Prostate gland (tissue), 2 donors: ENCODE results near the gene NPIPB4. TPM values are rescaled to one million over a fixed set of nuclear protein-coding genes. Genes with fewer than 3 reads are reported as not detected.
A peak's percentile ranks its signal among the peaks of the same experiment; 100 is the strongest.
"Not testable (repeated sequence)": the region's sequence is repeated elsewhere in the genome, so short reads cannot be mapped to it uniquely, and the experiment has no call there.

Experiments used
- DNase-seq: peaks from one replicate; pipeline ENCODE4 v3.0.0-alpha.2; 2019; ENCODE audit warnings: low spot score
- H3K27ac ChIP-seq, 2 donors: fragments of 200-600 bp; sonication (generic); 2 replicates each; pipeline ENCODE4 v1.5.1; 2017 to 2019
- H3K27me3 ChIP-seq: fragments of 200-600 bp; sonication (generic); replicated peaks from 2 replicates; pipeline ENCODE4 v1.5.1; 2019; ENCODE audit not compliant: insufficient read depth
- H3K36me3 ChIP-seq, 2 donors: fragments of 200-600 bp; sonication (generic); 1 replicate in 1 of 2; 2 replicates in 1 of 2; pipeline versions ENCODE4 v1.5.1 to v1.8.1; 2017 to 2019
- H3K4me1 ChIP-seq: fragments of 200-600 bp; sonication (generic); replicated peaks from 2 replicates; pipeline ENCODE4 v1.5.1; 2019
- H3K4me3 ChIP-seq, 2 donors: fragments of 200-600 bp; sonication (generic); 2 replicates each; pipeline ENCODE4 v1.5.1; 2017 to 2019
- H3K9me3 ChIP-seq: fragments of 200-600 bp; sonication (generic); 2 replicates; pipeline ENCODE4 v1.5.1; 2017
- whole genome bisulfite sequencing: methylation state at CpG from one replicate; pipeline ENCODE4 v1.1.5; 2018; 5-methylcytosine and 5-hydroxymethylcytosine counted together
- intact Hi-C: fragments of 100-400 bp; cut with DNase I; formaldehyde crosslinking; loops from one replicate; pipeline ENCODE4 v1.14.2; 2022
- total RNA-seq, 2 donors: library from RNA; depleted of rRNA; stranded (reverse); fragments of >200 nt; gene quantifications; one replicate each; pipeline ENCODE4 v1.1.0, GENCODE V29; 2016

The NPIPB4 gene
- total RNA-seq, result 100 to 1,000 TPM in 1 of 2 donors, 10 to 100 TPM in 1; 27.8 to 108 TPM

- DNase-seq, H3K4me3 ChIP-seq, intact Hi-C loops, H3K36me3 ChIP-seq, H3K9me3 ChIP-seq, H3K4me1 ChIP-seq, H3K27ac ChIP-seq, H3K27me3 ChIP-seq: not testable (repeated sequence)
- no CpG with 5 or more reads among the region's 5 CpGs for WGBS
Measured at GRCh38 chr16:21857656-21858055, at the start of gene NPIPB4. NPIPB4 (minus strand) TSS chr16:21857756; CDS start chr16:21857378, 378 bp downstream.

DNA sequence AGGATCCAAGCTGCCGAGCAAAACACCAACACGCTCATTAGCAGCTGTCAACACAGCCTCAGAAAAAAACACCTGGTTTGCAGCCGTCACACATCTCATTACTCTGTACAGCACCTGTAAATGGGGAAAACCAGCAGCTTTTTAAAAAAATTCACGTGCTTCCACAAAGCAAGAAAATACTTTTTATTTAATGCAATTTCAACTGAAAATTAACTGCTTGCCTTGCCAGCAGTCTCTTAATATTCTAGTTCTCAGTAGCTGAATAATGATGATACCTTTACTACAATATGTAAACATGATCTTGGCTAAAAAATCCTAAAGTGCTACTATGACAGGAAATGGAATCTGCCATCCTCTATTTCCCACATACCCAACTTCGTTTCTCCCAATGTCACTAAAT is 41.4 kb upstream of the NPIPB4 start:
- WGBS, result 81% methylated on average over 5 of the region's 5 CpGs
- H3K4me1 ChIP-seq, DNase-seq, H3K9me3 ChIP-seq, H3K27ac ChIP-seq, H3K36me3 ChIP-seq, intact Hi-C loops, H3K4me3 ChIP-seq, H3K27me3 ChIP-seq: not testable (repeated sequence)

DNA sequence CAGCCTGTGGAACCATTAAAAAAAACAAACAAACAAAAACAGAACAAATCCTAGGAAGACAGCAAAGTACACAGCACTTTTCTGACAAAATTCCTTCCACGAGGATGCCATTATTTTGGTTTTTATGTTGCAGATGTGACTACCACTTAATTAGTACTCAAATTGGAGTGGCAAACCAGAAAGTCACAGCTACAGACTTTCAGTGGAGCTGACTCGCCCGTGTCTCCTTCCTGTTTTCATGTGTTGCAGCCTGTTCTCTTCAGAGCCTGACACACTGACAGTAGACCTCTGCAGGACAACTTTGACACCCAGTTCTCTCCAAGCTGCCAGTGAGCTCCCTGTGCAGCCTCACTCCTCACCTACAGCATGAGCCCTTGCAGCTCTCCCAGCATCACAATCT is 24.4 kb upstream of the NPIPB4 start:
- H3K36me3 ChIP-seq, H3K4me3 ChIP-seq, H3K4me1 ChIP-seq, H3K27ac ChIP-seq, H3K9me3 ChIP-seq, intact Hi-C loops, H3K27me3 ChIP-seq, DNase-seq: not testable (repeated sequence)
- 59% methylated on average over 3 of the region's 3 CpGs for WGBS

DNA sequence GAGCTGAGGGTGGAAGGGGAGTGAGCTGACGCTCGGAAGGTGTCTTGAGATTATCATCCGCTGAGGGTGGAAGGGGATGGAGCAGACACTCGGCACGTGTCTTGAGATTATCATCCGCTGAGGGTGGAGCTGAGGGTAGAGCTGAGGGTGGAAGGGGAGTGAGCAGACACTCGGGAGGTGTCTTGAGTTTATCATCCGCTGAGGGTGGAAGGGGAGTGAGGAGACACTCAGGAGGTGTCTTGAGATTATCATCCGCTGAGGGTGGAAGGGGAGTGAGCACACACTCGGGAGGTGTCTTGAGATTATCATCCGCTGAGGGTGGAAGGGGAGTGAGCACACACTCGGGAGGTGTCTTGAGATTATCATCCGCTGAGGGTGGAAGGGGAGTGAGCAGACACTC is 20.4 kb downstream of the NPIPB4 start:
- H3K4me1 ChIP-seq, H3K36me3 ChIP-seq, H3K4me3 ChIP-seq, H3K27ac ChIP-seq, H3K27me3 ChIP-seq, H3K9me3 ChIP-seq, DNase-seq, intact Hi-C loops: not testable (repeated sequence)
- 54% methylated on average over 8 of the region's 13 CpGs for WGBS

DNA sequence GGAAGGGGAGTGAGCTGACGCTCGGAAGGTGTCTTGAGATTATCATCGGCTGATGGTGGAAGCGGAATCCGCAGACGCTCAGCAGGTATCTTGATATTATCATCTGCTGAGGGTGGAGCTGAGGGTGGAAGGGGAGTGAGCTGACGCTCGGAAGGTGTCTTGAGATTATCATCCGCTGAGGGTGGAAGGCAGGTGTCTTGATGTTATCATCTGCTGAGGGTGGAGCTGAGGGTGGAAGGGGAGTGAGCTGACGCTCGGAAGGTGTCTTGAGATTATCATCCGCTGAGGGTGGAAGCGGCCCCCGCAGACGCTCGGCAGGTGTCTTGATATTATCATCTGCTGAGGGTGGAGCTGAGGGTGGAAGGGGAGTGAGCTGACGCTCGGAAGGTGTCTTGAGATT is 21.2 kb downstream of the NPIPB4 start:
- H3K4me1 ChIP-seq, H3K27ac ChIP-seq, H3K9me3 ChIP-seq, H3K27me3 ChIP-seq, intact Hi-C loops, H3K36me3 ChIP-seq, DNase-seq, H3K4me3 ChIP-seq: not testable (repeated sequence)
- WGBS, result 25% methylated on average over 6 of the region's 18 CpGs

- H3K9me3 ChIP-seq, H3K36me3 ChIP-seq, H3K4me1 ChIP-seq, intact Hi-C loops, DNase-seq, H3K27ac ChIP-seq, H3K27me3 ChIP-seq, H3K4me3 ChIP-seq: not testable (repeated sequence)
- WGBS, result no CpG with 5 or more reads among the region's 24 CpGs
Measured at GRCh38 chr16:21835747-21836146, 21.8 kb downstream of the NPIPB4 start.

DNA sequence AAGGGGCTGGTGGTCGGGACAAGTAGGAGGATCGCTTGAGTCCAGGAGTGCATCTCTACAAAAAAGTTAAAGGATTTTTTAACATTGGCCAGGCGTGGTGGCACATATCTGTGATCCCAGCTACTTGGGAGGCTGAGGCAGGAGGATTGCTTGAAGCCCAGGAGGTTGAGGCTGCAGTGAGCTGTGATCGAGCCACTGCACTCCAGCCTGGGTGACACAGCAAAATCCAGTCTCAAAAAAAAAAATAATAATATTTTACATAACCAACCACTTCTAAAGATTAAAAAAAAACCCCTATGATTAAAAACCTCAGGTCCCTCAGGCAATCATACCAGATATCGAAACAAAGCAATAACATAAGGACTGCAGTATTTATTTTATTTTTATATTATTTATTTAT is 23.3 kb downstream of the NPIPB4 start:
- H3K27me3 ChIP-seq, intact Hi-C loops, H3K9me3 ChIP-seq, H3K4me3 ChIP-seq, H3K36me3 ChIP-seq, H3K27ac ChIP-seq, H3K4me1 ChIP-seq, DNase-seq: not testable (repeated sequence)
- 83% methylated on average over 2 of the region's 5 CpGs for WGBS

DNA sequence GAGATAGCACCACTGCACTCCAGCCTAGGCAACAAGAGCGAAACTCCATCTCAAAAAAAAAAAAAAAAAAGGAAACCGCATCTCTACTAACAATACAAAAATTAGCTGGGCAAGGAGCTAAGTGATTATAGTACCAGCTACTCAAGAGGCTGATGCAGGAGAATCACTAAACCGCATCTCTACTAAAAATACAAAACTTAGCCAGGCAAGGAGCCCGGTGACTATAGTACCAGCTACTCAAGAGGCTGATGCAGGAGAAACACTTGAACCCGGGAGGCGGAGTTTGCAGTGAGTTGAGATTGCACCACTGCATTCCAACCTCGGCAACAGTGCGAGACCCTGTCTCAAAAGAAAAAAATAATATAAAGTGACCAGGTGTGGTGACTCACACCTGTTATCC is 27.6 kb downstream of the NPIPB4 start:
- H3K27me3 ChIP-seq, DNase-seq, H3K36me3 ChIP-seq, H3K27ac ChIP-seq, H3K4me1 ChIP-seq, H3K9me3 ChIP-seq, H3K4me3 ChIP-seq, intact Hi-C loops: not testable (repeated sequence)
- 71% methylated on average over 8 of the region's 8 CpGs for WGBS

GRCh38 chr16:21826067-21826706 is 31.4 kb downstream of the NPIPB4 start:
- H3K9me3 ChIP-seq, H3K27ac ChIP-seq, H3K4me3 ChIP-seq, intact Hi-C loops, H3K36me3 ChIP-seq, DNase-seq, H3K27me3 ChIP-seq, H3K4me1 ChIP-seq: not testable (repeated sequence)
- 67% methylated on average over 5 of the region's 5 CpGs for WGBS

DNA sequence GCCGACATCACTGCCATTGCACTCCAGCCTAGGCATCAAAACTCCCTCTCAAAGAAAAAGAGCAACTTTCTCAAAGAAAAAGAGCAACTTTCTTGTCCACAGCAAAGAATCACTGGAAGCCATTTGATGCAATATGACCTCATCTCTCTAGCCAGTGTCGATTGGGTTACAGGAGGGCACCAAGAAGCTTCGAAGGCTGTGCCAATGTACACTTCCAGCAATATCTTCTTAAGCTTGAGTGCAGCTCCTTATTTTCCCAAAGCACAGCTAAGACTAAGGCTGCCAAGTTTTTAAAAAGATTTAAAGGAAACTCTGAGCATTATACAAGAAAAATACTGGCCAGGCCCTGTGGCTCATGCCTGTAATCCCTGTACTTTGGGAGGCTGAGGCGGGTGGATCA is 32.0 kb downstream of the NPIPB4 start:
- H3K9me3 ChIP-seq, H3K27me3 ChIP-seq, DNase-seq, H3K4me3 ChIP-seq, H3K4me1 ChIP-seq, H3K36me3 ChIP-seq, intact Hi-C loops, H3K27ac ChIP-seq: not testable (repeated sequence)
- WGBS, result 80% methylated on average over 4 of the region's 4 CpGs

- H3K36me3 ChIP-seq, result not testable (repeated sequence)
Measured at GRCh38 chr16:21823258-21823657, 34.3 kb downstream of the NPIPB4 start.

DNA sequence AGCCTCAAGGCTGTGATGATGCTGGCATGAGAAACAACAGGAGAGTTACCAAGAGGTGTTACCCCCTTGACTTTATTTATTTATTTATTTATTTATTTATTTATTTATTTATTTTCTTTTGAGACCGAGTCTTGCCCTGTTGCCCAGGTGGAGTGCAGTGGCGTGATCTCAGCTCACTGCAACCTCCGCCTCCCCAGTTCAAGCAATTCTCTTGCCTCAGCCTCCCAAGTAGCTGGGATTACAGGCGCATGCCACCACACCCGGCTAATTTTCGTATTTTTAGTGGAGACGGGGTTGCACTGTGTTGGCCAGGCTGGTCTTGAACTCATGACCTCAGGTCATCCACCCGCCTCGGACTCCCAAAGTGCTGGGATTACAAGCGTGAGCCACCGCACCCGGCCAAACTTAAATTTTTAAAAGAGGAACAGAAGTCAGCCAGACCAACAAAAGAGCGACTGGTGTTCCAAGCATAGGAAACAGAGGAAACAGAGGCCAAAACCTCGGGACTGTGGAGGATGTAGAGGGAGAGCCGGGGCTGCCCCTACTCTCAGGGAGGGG is 36.6 kb downstream of the NPIPB4 start:
- intact Hi-C loops, H3K9me3 ChIP-seq, H3K4me1 ChIP-seq, H3K27ac ChIP-seq, H3K27me3 ChIP-seq, H3K36me3 ChIP-seq, DNase-seq: not testable (repeated sequence)
- peak overlapping the region; percentile 43 to 45 for H3K4me3 ChIP-seq
- WGBS, result 91% methylated on average over 15 of the region's 15 CpGs

More at GRCh38 chr16:21823258-21823657, 34.3 kb downstream of the NPIPB4 start:
- intact Hi-C loops, H3K27me3 ChIP-seq, H3K27ac ChIP-seq, H3K4me3 ChIP-seq, DNase-seq, H3K4me1 ChIP-seq, H3K9me3 ChIP-seq: not testable (repeated sequence)
- WGBS, result 86% methylated on average over 2 of the region's 3 CpGs
